SKM-1 (cell line): ENCODE data around the gene AP1S2.
"Not testable (repeated sequence)": the region's sequence is repeated elsewhere in the genome, so short reads cannot be mapped to it uniquely, and the experiment has no call there.

Experiments
- DNase-seq: peaks from one replicate; lab custom pipeline; 2025; ENCODE audit not compliant: unreplicated experiment; lab: John Stamatoyannopoulos, UW

The AP1S2 gene

GRCh38 chrX:15854712-15855567, at the start of gene AP1S2:
AP1S2 (minus strand) TSS chrX:15854813; CDS start chrX:15852524, 2,289 bp downstream.
- peak; percentile 67 for DNase-seq

GRCh38 chrX:15903186-15903681, 48.6 kb upstream of the AP1S2 start:
- DNase-seq: peak; percentile 48

- no peak for DNase-seq
Measured at GRCh38 chrX:15895334-15895733, 40.7 kb upstream of the AP1S2 start.

DNA sequence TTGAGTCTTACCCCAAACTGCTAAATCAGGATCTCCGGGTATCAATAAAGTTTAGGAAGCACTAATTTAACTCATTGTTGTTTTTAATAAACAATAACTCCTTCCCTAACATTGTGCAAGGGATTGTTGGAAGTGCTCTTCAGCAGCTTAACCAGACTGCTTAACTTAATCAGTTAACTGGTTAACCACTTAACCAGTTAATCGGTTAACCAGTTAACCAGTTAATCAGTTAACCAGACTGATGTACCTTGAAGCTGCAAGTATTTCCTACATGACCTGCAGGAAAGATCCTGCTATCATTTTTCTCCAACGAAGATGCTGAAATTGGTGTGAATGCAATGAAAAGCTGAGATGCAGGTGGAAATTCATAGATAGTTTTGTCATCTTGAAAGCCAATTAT, 40.1 kb upstream of the AP1S2 start:
- DNase-seq: no peak

GRCh38 chrX:15890463-15890862, 35.9 kb upstream of the AP1S2 start:
- DNase-seq: no peak

- DNase-seq: no peak
Measured at GRCh38 chrX:15888062-15888461, 33.4 kb upstream of the AP1S2 start.

- DNase-seq: no peak
Measured at GRCh38 chrX:15883540-15883863, 28.9 kb upstream of the AP1S2 start.

- peak; percentile 8 for DNase-seq
Measured at GRCh38 chrX:15882704-15883539, 28.3 kb upstream of the AP1S2 start.

- no peak for DNase-seq
Measured at GRCh38 chrX:15881381-15881897, 26.8 kb upstream of the AP1S2 start.

GRCh38 chrX:15877914-15878313, 23.3 kb upstream of the AP1S2 start:
- not testable (repeated sequence) for DNase-seq

DNA sequence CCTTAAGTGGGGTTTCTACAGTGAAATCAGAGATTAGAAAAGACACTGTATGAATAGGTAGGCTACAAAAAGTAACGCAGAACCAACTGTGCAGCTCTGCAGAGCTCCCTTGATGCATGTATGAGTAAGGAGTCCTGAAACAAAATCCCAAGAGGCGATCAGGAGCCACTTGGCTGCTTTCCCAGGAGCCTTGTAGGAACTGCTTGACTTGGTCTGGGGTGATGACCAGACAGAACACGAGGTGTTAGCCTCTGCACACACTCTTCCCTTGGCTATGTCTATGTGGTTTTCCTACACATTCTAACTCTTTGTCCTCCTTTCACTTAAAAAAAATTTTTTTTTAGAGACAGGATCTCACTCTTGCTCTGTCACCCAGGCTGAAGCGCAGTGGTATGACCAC, 22.8 kb upstream of the AP1S2 start:
- DNase-seq: no peak

GRCh38 chrX:15874672-15875071, 20.1 kb upstream of the AP1S2 start:
- DNase-seq: no peak

DNA sequence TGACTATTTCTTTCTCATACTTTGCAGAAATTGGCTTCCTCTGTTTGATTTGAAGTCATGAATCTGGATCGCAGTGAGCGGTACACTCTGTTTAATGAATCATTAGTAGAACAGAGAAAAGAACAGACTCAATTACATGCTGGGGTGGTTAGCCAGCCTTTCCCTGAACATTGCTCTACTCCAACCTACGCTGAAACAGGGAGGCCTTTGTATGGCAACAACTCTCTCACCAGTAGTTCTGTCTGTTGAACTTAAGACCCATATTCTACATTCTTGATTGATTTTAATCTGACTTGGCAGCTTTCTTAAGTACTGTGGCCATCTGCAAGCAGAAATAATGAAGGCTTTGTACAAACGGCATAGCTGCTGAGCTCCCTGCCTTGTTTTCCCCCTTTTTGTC, 19.0 kb upstream of the AP1S2 start:
- no peak for DNase-seq

DNA sequence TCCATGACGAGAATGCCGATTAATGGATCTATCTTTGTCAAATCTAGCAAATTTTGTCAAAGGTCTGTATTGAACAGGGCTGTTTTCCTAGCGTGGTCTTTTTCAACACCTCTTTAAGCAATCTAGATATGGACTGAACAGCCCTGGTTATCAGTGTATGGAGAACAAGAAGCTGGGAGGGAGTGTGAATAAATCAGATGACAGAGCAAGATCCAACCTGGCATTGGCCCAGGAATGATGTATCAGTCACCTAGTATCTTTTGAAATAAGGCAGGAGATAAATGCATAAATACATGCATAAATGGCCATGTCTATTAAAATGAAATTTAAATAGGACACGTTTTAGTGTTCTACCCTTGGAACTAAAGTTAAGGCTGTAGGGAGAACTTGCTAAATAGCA, 15.7 kb upstream of the AP1S2 start:
- no peak for DNase-seq

DNA sequence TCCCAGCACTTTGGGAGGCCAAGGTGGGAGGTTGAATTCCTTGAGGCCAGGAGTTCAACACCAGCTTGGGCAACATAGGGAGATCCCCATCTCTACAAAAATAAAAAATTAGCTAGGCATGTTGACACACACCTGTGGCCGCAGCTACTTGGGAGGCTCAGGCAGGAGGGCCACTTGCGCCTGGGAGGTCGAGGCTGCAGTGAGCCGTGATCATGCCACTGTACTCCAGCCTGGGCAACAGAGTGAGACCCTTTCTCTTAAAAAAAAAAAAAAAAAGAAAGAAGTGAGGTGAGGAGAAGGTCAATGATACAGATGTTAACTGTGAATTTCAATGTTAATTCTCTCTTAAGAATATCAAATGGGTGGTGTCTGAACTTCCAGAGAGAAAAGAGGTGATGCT, 15.1 kb upstream of the AP1S2 start:
- DNase-seq: no peak

- no peak for DNase-seq
Measured at GRCh38 chrX:15866147-15866546, 11.5 kb upstream of the AP1S2 start.

- no peak for DNase-seq
Measured at GRCh38 chrX:15864629-15865028, 10.0 kb upstream of the AP1S2 start.

DNA sequence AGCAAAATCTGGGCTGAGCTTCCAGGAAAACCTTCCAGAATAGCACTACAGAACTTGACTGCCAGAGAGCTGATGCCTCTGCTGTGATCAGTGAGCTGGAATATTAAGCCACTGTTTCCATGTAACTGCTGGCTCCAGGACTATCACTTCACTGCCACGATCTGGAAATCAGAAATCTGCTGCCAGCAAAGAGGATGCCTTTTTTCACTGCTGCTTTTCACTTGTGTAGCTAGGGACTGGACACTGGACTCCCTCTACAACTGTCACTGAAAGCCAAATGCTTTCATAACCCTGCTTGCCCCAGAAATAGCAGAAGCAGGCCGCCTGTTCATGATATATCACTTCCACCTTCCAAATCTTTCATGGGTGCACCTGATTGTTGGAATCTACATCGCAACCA, 9.4 kb upstream of the AP1S2 start:
- no peak for DNase-seq

- no peak for DNase-seq
Measured at GRCh38 chrX:15860921-15861320, 6.3 kb upstream of the AP1S2 start.

GRCh38 chrX:15858051-15858450, 3.4 kb upstream of the AP1S2 start:
- DNase-seq: no peak

- no peak for DNase-seq
Measured at GRCh38 chrX:15856636-15857035, 2.0 kb upstream of the AP1S2 start.

DNA sequence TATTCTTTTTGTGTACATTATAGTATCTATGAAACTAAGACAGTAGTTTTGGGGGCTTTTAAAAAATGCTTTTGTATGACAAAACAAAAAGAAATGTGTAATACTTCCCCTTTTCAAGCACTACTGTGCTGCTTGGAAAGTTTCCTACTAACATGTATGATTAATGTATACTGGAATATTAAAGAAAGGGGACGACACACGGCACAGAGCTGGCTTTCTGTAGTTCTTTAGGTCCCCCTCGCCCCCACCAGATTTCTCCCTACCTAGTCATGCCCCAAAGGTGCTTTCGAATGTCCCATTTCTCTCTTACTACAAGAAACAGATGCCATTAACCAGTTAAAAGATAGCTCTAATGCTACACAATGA, 1.6 kb upstream of the AP1S2 start:
- no peak for DNase-seq
